Endothelial cell of umbilical vein (primary cell): ENCODE results near the gene WRAP53. TPM values are rescaled to one million over a fixed set of nuclear protein-coding genes. Genes with fewer than 3 reads are reported as not detected.
A peak's percentile ranks its signal among the peaks of the same experiment; 100 is the strongest.

ENCODE experiments used
- BruUV-seq: library from RNA; stranded (reverse); fragments of 400-500 nt; replicated peaks from 2 replicates; lab custom pipeline; 2021; lab: Mats Ljungman, UMichigan
- CTCF ChIA-PET: fragments of 300-600, 350-600 bp; sonication (Branson Sonifier 250); formaldehyde crosslinking; loops from one replicate; lab custom pipeline; 2021; ENCODE audit warnings: antibody characterized with exemption, inconsistent platforms; lab: Charles Lee
- POLR2A ChIA-PET: fragments of 300-600, 350-600 bp; sonication (Branson Sonifier 250); formaldehyde crosslinking; loops from one replicate; lab custom pipeline; 2021; ENCODE audit warnings: antibody characterized with exemption, inconsistent platforms; lab: Charles Lee
- DNase-seq: peaks from one replicate; pipeline ENCODE4 v3.0.0-alpha.2; 2011; ENCODE audit warnings: low read depth, low spot score
- FAIRE-seq: peaks from 2 replicates; lab custom pipeline; 2011; peaks lifted over from hg19 to GRCh38; lab: Jason Lieb, UNC
- H2AFZ ChIP-seq: 2 replicates; pipeline ENCODE4 v1.6.0; 2012; ENCODE audit warnings: low read depth, low read length, control low read depth, inconsistent platforms
- H3K27ac ChIP-seq: 2 replicates; pipeline ENCODE4 v1.5.1; 2011; ENCODE audit warnings: low read depth, mild to moderate bottlenecking, control low read depth, low read length, moderate library complexity; ENCODE audit not compliant: insufficient read depth
- H3K27me3 ChIP-seq, 2 experiments: 2 replicates each; pipeline versions ENCODE4 v1.6.0 to v1.6.1; 2011; ENCODE audit warnings: low read length in 2 of 2, mixed read lengths in 1 of 2; ENCODE audit not compliant: control insufficient read depth in 2 of 2, insufficient read depth in 2 of 2
- H3K36me3 ChIP-seq, 2 experiments: 2 replicates in 1 of 2; 3 replicates in 1 of 2; pipeline ENCODE4 v1.5.1; 2011; ENCODE audit warnings: low read length in 2 of 2, mild to moderate bottlenecking in 1 of 2, moderate library complexity in 1 of 2; ENCODE audit not compliant: control insufficient read depth in 2 of 2, insufficient read depth in 2 of 2; ENCODE audit errors: extremely low read depth in 1 of 2
- H3K4me1 ChIP-seq: 3 replicates; pipeline ENCODE4 v1.5.1; 2011; ENCODE audit warnings: mild to moderate bottlenecking, low read length; ENCODE audit not compliant: control insufficient read depth, insufficient read depth; ENCODE audit errors: extremely low read depth
- H3K4me2 ChIP-seq: 2 replicates; pipeline ENCODE4 v1.6.1; 2011; ENCODE audit warnings: low read length, control low read depth, mixed read lengths; ENCODE audit not compliant: insufficient read depth
- H3K4me3 ChIP-seq, 3 experiments: fragments of 200-600 bp in 1 of 3; sonication (generic), shearing (Covaris generic) in 1 of 3; replicated peaks in 1 of 3; 2 replicates each; pipeline ENCODE4 v1.5.1; 2011 to 2016; ENCODE audit warnings: control low read depth in 3 of 3, low read length in 3 of 3, mild to moderate bottlenecking in 2 of 3, inconsistent platforms in 1 of 3, low read depth in 1 of 3, moderate library complexity in 1 of 3; ENCODE audit not compliant: insufficient read depth in 1 of 3
- H3K79me2 ChIP-seq: 2 replicates; pipeline ENCODE4 v1.6.0; 2012; ENCODE audit warnings: low read length, inconsistent platforms; ENCODE audit not compliant: control insufficient read depth, insufficient read depth
- H3K9ac ChIP-seq: replicated peaks from 2 replicates; pipeline ENCODE3; 2011; ENCODE audit warnings: low read length, control low read depth; ENCODE audit not compliant: insufficient read depth; ENCODE audit errors: extremely low read depth
- H3K9me1 ChIP-seq: replicated peaks from 3 replicates; pipeline ENCODE4 v1.6.0; 2011; ENCODE audit warnings: mild to moderate bottlenecking, low read length; ENCODE audit not compliant: control insufficient read depth, insufficient read depth; ENCODE audit errors: extremely low read depth
- H3K9me3 ChIP-seq: replicated peaks from 2 replicates; pipeline ENCODE4 v1.5.1; 2012; ENCODE audit warnings: low read length, inconsistent platforms; ENCODE audit not compliant: control insufficient read depth, insufficient read depth
- H4K20me1 ChIP-seq: replicated peaks from 2 replicates; pipeline ENCODE3; 2011; ENCODE audit warnings: mild to moderate bottlenecking, low read length; ENCODE audit not compliant: control insufficient read depth, insufficient read depth; ENCODE audit errors: extremely low read depth
- EZH2 ChIP-seq: IDR thresholded peaks from 2 replicates; pipeline ENCODE4 v1.6.1; 2012; ENCODE audit warnings: borderline replicate concordance, low read depth, mild to moderate bottlenecking, moderate library complexity, low read length, inconsistent platforms; ENCODE audit not compliant: severe bottlenecking
- FOS ChIP-seq: IDR thresholded peaks from 2 replicates; pipeline ENCODE4 v1.6.1; 2011; ENCODE audit warnings: mild to moderate bottlenecking, low read length, moderate library complexity, borderline replicate concordance; ENCODE audit not compliant: insufficient read depth
- GATA2 ChIP-seq: IDR thresholded peaks from 2 replicates; pipeline ENCODE4 v1.7.0; 2011; ENCODE audit warnings: low read depth, mild to moderate bottlenecking, moderate library complexity, mixed read lengths, low read length; ENCODE audit not compliant: insufficient read length, insufficient read depth
- JUN ChIP-seq: IDR thresholded peaks from 2 replicates; pipeline ENCODE4 v1.6.1; 2011; ENCODE audit warnings: borderline replicate concordance, low read depth; ENCODE audit not compliant: insufficient read length, insufficient read depth
- MYC ChIP-seq: IDR thresholded peaks from one replicate; pipeline ENCODE4 v1.6.1; 2011; ENCODE audit warnings: mild to moderate bottlenecking, low read depth, low read length
- POLR2A ChIP-seq: IDR thresholded peaks from 2 replicates; pipeline ENCODE4 v1.6.1; 2012; ENCODE audit warnings: low read depth, mild to moderate bottlenecking, control low read depth, low read length
- POLR2AphosphoS5 ChIP-seq: IDR thresholded peaks from 2 replicates; pipeline ENCODE4 v1.6.1; 2012; ENCODE audit warnings: low read depth, mild to moderate bottlenecking, control low read depth, low read length, moderate library complexity; ENCODE audit not compliant: insufficient read depth
- dilution Hi-C: fragments of 300-500 bp; cut with MboI; formaldehyde crosslinking; loops from one replicate; pipeline ENCODE4 v1.15.0; 2019; ENCODE audit warnings: low sequenced_read_pairs; ENCODE audit not compliant: extremely low pct_ligation_motif_present
- intact Hi-C: fragments of 100-400 bp; cut with micrococcal nuclease; formaldehyde crosslinking; loops from one replicate; pipeline ENCODE4 v1.10.0; 2022
- polyA plus RNA-seq, 4 experiments: library from polyadenylated mRNA; depleted of rRNA in 3 of 4; stranded (reverse) in 3 of 4; unstranded in 1 of 4; fragments of >200 nt; gene quantifications; 2 replicates each; pipeline versions ENCODE4 v1.2.1 to v1.2.3, GENCODE V29; 2011 to 2012; ENCODE audit warnings: missing spikeins in 1 of 4
- total RNA-seq: library from RNA; stranded (reverse); gene quantifications from 2 replicates; pipeline ENCODE4 v1.2.3, GENCODE V29; 2021
- TF ChIP-seq, protein P1 (sequence below), 2 donors: IDR thresholded peaks; 1 replicate in 1 of 2; 2 replicates in 1 of 2; pipeline ENCODE4 v1.5.1; 2011; ENCODE audit warnings: low read length in 2 of 2, mild to moderate bottlenecking in 2 of 2, moderate library complexity in 2 of 2, control low read depth in 1 of 2, inconsistent platforms in 1 of 2, low read depth in 1 of 2; ENCODE audit not compliant: insufficient read depth in 1 of 2; ENCODE audit errors: extremely low read depth in 1 of 2
- TF ChIP-seq, protein P2 (sequence below): IDR thresholded peaks from 2 replicates; pipeline ENCODE4 v1.6.1; 2011; ENCODE audit not compliant: insufficient read depth, insufficient read length

The WRAP53 gene
- total and polyA plus RNA-seq, 2 donors (not counting 3 experiments of a cell fraction or from before 2014, with no cell fraction given), result 17.9 to 28.0 TPM

DNA sequence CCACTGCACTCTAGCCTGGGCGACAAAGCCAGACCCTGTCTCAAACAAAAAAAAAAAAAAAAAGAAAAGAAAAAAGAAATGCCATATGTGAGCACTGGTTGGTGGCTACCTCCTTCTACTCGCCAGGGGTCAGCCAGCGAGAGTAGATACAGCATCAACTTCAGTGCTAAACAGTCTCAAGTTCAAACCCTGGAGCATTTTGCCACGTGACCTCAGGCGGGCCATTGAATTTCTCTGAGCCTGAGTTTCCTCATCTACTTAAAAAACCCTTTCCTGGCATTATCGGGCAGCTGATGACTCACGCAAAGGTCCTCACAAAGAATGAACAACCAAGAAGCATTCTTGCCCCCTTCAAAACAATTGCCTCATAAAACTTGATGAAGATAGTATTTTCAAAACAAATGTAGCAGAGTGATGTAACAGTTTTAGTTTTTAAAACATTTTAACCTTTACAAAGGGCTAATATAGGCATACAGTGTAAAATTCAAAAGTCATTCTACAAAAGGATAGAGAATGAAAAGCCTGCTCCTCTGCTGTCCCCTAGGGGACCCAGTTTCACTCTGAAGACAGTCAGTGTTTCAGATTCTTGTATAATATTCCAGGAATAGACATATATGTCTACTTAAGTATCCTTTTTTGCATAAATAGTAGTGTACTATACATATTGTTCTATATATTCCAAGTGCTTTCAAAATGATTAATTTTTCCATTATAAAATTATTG lies 57.6 kb downstream of the WRAP53 start:
- no peaks in the 10 kb centered on the region for H3K79me2 ChIP-seq
- CTCF ChIA-PET, result interaction anchor here (0.6 to 9.7 kb wide), 8 partner anchors 10 to 312 kb away, joined by 3 to 236 read pairs (median 4); no protein-coding TSS in a partner anchor
- POLR2A ChIA-PET, result no interaction called here
- peaks cover 17% of the 10 kb centered on the region for H3K4me1 ChIP-seq
- no peaks in the 10 kb centered on the region for H3K36me3 ChIP-seq
- no peaks in the 10 kb centered on the region for H3K9me3 ChIP-seq
- DNase-seq (peak; percentile 98), FAIRE-seq (peak; percentile 97)
- peak overlapping the region; percentile 58 for H3K27ac ChIP-seq
- no peaks in the 10 kb centered on the region for H4K20me1 ChIP-seq
- no peak overlapping the region for H2AFZ ChIP-seq
- dilution Hi-C loops (no loop called here), intact Hi-C loops (no loop called here)
- no peak overlapping the region for H3K9ac ChIP-seq
- H3K9me1 ChIP-seq, result no peaks in the 10 kb centered on the region
- TF ChIP-seq EZH2, result no peak
- TF ChIP-seq, protein P1, sequence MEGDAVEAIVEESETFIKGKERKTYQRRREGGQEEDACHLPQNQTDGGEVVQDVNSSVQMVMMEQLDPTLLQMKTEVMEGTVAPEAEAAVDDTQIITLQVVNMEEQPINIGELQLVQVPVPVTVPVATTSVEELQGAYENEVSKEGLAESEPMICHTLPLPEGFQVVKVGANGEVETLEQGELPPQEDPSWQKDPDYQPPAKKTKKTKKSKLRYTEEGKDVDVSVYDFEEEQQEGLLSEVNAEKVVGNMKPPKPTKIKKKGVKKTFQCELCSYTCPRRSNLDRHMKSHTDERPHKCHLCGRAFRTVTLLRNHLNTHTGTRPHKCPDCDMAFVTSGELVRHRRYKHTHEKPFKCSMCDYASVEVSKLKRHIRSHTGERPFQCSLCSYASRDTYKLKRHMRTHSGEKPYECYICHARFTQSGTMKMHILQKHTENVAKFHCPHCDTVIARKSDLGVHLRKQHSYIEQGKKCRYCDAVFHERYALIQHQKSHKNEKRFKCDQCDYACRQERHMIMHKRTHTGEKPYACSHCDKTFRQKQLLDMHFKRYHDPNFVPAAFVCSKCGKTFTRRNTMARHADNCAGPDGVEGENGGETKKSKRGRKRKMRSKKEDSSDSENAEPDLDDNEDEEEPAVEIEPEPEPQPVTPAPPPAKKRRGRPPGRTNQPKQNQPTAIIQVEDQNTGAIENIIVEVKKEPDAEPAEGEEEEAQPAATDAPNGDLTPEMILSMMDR (IDR thresholded peaks at IDR 0.05; ENCODE audit: extremely low read depth in 1 of 2, insufficient read depth in 1 of 2, low read depth in 1 of 2, low read length in 2 of 2), result peak in 1 of 2 donors; percentile 18
- TF ChIP-seq JUN, result peak; percentile 95
- TF ChIP-seq, protein P2, sequence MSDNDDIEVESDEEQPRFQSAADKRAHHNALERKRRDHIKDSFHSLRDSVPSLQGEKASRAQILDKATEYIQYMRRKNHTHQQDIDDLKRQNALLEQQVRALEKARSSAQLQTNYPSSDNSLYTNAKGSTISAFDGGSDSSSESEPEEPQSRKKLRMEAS, result peak; percentile 81
- TF ChIP-seq GATA2, result peak; percentile 47
- no peak for TF ChIP-seq POLR2A
- no peak for TF ChIP-seq POLR2AphosphoS5
- peak; percentile 94 for TF ChIP-seq FOS
- TF ChIP-seq MYC, result no peak
- no TSS peak for BruUV-seq
- no peak overlapping the region for H3K4me3 ChIP-seq
- peaks cover 0 to under 1% of the 10 kb centered on the region in 2 experiments for H3K27me3 ChIP-seq
- H3K4me2 ChIP-seq, result peak overlapping the region; percentile 79
